PC-9 (cell line): Measurements from ENCODE around the gene MANSC4.

ENCODE experiments used
- CTCF ChIP-seq: fragments of 200-600 bp; sonication (generic); conservative IDR thresholded peaks from 2 replicates; pipeline ENCODE4 v1.6.1; 2017; ENCODE audit warnings: mixed run types, antibody characterized with exemption, mild to moderate bottlenecking, moderate library complexity
- EZH2 ChIP-seq: fragments of 200-600 bp; sonication (generic); IDR thresholded peaks from 2 replicates; pipeline ENCODE4 v1.8.0; 2017; ENCODE audit warnings: antibody characterized with exemption, low read depth

- TF ChIP-seq CTCF (no peak), EZH2 (no peak)
These were observed 25.2 kb downstream of the MANSC4 start for GRCh38 chr12:27754795-27755194.
